LNCaP clone FGC (cell line): ENCODE data around the gene FAM227B.

Source experiments
- DNase-seq: peaks from one replicate; pipeline ENCODE4 v3.0.0-alpha.2; 2011; ENCODE audit warnings: low read depth
- H3K4me3 ChIP-seq: 2 replicates; pipeline ENCODE4 v1.5.1; 2011; ENCODE audit warnings: mild to moderate bottlenecking, low read depth, low read length, control low read depth
- TF ChIP-seq, protein P1 (sequence below): IDR thresholded peaks from 2 replicates; pipeline ENCODE4 v1.5.1; 2012; ENCODE audit warnings: mild to moderate bottlenecking; ENCODE audit not compliant: control insufficient read depth, insufficient read depth; ENCODE audit errors: extremely low read depth

FAM227B gene

DNA sequence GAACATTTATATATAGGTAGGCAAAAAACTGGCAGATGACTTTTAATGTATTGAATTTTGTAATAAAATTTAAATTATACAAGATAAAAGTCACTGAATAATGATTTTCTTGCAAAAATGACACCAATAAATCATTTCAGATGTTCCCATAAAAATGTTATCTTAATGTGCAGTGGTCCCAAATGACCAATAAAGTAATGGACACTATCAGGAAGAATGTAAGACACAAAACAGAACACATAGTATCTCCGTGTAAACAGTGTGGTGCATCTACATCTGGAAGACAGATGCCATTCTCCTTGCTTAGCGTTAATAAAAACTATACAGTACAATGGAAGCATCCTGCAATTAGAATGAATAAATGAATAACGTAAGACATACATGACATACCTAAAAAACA lies 156.1 kb downstream of the FAM227B start:
- DNase-seq, result no peak
- no peak overlapping the region for H3K4me3 ChIP-seq
- TF ChIP-seq, protein P1, sequence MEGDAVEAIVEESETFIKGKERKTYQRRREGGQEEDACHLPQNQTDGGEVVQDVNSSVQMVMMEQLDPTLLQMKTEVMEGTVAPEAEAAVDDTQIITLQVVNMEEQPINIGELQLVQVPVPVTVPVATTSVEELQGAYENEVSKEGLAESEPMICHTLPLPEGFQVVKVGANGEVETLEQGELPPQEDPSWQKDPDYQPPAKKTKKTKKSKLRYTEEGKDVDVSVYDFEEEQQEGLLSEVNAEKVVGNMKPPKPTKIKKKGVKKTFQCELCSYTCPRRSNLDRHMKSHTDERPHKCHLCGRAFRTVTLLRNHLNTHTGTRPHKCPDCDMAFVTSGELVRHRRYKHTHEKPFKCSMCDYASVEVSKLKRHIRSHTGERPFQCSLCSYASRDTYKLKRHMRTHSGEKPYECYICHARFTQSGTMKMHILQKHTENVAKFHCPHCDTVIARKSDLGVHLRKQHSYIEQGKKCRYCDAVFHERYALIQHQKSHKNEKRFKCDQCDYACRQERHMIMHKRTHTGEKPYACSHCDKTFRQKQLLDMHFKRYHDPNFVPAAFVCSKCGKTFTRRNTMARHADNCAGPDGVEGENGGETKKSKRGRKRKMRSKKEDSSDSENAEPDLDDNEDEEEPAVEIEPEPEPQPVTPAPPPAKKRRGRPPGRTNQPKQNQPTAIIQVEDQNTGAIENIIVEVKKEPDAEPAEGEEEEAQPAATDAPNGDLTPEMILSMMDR, result no peak

DNA sequence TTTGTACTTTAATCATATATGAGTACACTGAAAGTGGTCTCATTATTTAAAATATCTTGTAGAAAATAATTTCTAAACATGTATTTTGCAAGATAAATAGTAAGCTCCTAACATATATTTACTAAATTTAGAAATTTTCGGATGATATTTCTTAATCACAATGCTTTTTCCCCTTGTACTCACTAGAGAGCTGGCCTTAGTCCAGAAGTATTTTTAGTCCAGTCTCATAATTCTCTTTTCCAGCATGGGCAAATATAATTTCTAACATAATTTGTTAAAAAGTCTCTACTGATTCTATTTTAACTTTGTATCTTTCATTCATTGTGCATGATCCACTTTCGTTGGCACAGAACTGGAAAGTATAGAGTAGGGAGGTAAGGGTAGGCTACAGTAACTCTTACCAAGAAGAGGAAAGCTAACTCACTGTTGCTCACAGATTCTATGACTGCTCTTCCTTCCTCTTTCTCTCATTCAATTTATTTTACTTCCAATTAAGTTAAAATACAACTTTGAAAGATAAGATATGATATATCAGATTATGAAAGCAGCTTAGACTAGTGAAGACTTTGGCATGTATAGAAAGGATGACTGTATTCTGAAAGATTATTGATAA lies 158.3 kb downstream of the FAM227B start:
- DNase-seq, result no peak
- TF ChIP-seq, protein P1, result no peak
- no peak overlapping the region for H3K4me3 ChIP-seq

DNA sequence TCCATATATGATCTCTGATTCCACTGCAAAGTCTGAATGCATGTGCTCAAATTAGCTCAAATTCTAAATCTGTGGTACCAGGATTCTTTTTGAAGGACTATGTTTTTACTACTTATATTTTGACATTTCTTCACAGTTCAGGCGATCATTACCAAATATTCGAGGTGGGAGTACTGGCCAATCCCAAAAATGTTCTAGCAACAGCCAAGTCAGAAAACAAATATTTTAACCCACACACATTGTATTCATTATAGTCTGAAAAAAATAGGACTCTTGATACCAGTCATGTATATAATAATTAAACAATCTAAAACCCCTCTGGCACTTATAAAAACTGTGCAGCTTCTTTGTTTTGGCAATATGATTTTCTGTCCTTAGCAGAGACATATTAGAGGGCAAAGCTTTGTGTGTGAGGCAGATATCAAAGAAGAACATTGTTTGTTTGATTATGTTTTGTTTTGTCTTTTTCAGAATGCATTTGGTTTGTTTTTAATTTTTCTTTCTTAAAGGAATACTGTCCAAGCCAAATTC lies 160.1 kb downstream of the FAM227B start:
- DNase-seq, result no peak
- no peak overlapping the region for H3K4me3 ChIP-seq
- TF ChIP-seq, protein P1, result no peak

DNA sequence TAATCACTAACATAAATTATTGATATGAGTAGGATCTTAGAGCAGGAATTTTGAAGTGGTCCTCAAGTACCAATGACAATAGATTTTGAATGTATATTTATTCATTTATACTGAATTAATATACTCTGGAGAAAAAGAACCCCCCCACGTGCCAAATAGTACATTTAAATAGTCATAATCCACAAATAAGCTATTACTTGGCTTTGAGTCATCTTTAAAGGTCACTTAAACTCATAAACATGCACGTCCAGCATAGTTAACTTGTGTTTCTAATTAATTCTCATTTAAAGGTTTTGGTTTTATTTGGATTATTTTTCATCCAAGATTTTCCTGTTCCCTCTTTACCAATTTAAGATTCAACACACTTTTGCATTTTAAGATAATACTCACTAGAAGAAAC lies 162.5 kb downstream of the FAM227B start:
- H3K4me3 ChIP-seq, result no peak overlapping the region
- DNase-seq, result peak; percentile 21
- TF ChIP-seq, protein P1, result no peak

DNA sequence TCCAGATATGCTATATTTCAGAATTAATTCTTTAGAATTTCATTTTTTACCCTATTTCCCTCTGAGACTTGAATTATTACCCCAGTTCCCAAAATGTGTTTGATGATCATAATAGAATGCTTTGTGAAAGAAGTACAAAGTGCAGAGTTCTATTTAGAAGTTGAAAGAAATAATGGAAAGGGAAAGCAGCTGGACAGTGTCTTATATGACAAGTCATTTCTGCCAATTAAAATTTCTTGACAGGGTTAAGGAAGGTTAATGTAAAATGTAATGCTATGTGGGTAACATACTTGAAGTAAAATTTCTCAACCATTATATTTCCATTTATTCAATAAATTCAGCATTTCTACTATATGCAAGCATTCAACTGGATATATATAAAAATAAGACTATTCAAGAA lies 164.5 kb downstream of the FAM227B start:
- no peak for DNase-seq
- TF ChIP-seq, protein P1, result no peak
- no peak overlapping the region for H3K4me3 ChIP-seq

DNA sequence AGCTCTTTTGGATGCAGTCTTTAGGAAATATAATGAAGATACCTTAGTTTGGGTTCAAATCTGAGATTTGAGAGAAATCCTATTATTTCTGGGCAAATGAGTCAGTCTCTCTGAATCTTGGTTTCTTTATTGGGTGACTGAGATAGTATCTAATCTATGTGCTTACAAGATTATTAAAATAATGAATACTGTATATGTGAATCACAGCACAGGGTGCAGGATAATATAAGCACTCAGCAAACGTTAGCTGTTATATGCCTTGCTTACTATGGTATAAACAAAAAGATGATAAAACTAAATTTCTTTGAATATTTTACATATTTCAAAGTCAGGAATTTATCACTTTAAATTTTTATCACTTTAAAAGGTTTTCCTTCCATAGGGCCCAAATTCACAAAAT lies 168.0 kb downstream of the FAM227B start:
- H3K4me3 ChIP-seq, result no peak overlapping the region
- no peak for DNase-seq
- TF ChIP-seq, protein P1, result no peak

DNA sequence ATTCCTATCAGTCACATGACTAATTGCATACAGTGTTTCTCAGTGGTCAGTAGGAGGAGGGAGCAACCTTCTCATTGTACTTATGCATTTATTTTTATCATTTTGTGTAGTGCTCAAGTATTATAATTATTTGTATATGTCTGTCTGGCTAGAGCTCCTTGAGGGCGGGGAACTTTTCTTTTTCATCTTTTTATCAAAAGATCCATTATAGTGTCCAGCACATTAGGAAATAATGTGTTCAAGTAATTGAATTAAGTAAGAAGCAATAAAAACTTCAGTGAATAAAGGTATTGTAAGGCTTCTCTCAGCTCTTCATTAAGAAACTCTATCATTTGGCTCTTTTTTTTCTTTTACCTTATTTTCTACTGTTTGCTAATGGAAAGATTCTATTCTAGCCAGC lies 178.8 kb downstream of the FAM227B start:
- no peak overlapping the region for H3K4me3 ChIP-seq
- TF ChIP-seq, protein P1, result no peak
- DNase-seq, result no peak
